ENCODE data around the gene STARD7.
"Not testable (repeated sequence)": the region's sequence is repeated elsewhere in the genome, so short reads cannot be mapped to it uniquely, and the experiment has no call there.

The STARD7 gene

DNA sequence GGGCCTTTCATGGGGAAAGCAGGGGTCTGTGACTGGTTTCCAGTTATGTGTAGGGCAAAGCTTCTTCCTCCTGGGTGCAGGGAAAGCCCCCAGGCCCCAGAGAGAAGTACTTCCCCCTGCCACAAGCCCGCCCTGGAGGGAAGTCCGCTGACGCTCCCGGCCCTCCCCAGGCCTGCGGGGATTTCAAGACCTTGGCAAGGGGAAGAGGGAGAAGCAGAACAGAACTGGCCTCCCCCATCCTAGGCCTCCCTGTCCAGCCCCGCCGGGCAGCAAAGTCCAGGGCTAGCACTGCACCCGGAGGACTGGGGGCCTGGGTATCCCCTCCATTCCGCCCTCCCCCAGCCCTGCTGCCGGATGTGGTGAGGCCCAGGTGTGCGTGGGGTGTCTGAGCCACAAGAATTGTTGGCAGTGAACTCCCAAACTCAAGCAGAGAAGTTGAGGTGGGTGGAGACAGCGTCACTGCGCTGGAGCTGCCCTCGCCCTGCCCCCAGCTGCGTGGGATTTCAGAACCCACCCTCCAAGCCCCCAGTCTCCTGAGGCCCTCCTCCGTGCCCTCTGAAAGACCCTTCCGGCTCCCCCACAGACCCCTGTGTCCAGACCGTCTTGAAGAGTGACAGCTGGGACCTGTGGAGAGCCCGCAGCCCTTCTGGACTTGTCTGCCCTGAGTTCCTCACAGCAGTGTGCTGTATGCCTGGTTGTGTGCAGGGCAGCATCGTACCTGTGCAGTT, 62.3 kb downstream of the STARD7 start:
- DNase-seq = no peak

DNA sequence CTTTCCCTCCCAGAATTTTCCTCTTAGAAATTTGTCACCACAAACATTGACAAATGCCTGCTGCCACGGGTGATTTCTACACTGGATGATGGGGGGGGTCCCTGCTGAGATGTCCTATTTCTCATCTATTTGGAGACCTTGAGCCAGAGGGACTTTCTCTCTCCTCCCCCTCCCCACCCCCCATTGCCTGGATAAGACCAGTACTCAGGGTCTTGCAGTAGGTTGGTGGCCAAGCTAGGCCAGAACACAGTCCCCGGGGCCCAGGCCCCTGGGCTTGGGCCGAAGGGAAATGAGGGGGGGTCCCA, 62.8 kb downstream of the STARD7 start:
- no peak for DNase-seq

DNA sequence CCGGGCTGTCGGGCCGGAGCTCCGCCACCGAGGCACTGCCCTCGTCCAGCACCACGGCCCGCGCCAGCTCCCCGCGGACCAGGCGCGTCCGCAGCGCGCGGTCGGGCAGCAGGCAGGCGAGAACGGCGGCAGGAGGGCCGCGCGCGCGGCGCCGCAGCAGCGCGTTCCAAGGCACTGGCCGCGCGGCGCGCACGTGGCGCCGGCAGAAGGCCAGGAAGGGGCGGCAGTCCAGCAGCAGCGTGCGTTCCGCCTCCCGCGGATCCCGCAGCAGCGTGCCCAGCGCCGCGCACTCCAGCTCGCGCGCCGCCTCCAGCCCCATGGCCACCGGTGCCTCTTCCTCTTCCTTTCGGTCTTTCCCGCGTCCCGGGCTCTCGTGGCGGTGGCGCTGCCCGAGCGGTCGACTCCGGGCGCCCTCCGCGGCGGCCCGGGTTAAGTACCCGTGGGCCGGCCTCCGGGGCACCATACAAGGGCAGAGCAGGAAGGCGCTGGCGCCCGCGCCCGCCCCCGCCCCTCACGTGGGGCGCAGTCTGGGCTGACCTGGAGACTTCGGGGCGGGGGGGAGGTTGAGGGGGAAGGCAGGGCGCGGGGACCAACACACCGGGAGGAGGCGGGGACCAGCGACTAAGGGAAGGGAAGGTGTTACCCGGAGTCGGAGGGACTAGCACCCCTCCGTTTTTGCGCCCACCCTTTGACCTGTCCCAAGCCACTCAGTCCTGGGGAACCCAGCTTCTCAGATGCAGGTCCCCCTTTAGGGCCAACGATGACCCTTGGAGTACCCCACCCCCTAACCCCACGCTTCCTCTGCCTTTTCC, 63.4 kb downstream of the STARD7 start, which contains the start of gene DUSP2:
Gene DUSP2 (minus strand): TSS at position 405 of the 812 bp plus-strand sequence. CDS start 86 bp downstream, at position 319.
- DNase-seq = peak; percentile 66

DNA sequence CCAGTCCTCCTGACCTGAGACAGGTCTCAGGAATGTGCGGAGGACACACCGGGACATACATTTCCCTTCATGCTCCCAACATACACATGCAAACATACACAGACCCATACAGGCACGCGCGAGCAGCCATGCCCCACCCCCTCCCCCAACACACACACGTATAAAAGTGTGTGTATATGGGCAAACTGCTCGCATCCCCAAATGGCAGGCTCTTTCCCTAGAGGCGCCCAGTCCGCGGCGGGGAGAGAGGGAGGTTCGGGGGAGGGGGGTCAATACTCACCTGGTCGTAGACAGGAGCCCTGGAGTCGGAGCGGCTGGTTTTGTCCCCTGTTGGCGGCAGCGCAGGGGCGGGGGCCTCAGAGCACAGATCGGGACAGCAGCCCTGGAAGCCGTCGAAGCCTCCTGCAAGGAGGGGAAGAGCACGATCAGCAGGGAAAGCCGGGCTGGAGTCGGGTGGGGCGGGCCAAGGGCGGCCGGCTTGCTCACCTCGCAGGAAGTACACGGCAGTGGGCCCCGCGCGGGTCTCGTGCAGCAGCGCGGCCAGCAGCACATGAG, 64.1 kb downstream of the STARD7 start:
- DNase-seq = no peak

DNA sequence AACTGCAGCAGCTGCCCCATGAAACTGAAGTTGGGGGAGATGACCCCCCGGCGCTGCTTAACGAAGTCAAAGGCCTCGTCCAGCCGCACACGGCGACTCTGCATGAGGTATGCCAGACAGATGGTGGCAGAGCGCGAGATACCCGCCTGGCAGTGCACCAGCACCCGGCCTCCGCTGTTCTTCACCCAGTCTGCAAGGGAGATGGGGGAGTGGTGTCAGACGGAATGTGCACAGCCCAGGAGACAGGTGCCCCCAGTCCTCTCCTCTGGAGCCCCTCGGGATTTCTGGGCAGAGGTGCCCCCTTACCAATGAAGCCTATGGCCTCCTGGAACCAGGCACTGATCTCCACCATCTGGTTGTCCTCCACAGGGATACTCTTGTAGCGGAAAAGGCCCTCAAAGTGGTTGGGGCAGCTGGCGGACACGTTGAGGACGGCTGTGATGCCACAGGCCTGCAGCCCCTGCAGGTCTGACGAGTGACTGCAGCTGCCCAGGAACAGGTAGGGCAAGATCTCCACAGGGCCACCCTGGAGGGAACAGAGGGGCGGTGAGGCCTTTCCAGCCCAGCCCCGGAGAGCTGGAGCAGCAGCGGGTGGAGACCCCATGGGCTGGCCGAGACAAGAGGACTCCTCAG, 64.7 kb downstream of the STARD7 start:
- peak; percentile 19 for DNase-seq

DNA sequence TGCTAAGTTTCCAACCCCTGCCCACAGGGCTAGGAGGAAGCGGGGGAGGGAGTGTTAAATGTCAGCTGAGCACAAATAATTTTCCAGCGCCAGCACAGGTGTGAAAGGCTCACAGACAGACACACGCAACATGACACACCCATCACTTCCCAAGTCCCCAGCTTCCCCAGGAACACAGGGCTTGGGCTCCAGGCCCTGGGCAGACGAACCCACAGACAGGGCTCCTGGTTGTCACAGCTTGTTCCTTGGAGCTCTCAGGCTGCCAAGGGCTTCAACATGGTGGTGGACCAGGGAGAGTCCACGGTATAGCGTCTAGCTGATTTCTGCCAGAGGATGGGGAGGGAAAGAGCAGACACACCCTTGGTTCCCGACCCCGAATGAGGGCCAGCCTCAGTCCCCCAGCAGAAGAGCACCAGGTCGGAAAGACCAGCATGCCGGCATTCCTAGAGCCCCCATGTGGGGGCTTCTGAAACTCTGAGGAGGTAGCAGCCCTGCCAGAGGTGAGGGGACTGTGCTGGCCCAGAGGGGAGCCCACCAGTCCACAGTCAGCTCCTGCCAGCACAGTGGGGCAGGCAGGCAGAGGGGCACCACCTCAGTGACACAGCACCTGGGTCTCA, 65.3 kb downstream of the STARD7 start:
- DNase-seq = no peak

DNA sequence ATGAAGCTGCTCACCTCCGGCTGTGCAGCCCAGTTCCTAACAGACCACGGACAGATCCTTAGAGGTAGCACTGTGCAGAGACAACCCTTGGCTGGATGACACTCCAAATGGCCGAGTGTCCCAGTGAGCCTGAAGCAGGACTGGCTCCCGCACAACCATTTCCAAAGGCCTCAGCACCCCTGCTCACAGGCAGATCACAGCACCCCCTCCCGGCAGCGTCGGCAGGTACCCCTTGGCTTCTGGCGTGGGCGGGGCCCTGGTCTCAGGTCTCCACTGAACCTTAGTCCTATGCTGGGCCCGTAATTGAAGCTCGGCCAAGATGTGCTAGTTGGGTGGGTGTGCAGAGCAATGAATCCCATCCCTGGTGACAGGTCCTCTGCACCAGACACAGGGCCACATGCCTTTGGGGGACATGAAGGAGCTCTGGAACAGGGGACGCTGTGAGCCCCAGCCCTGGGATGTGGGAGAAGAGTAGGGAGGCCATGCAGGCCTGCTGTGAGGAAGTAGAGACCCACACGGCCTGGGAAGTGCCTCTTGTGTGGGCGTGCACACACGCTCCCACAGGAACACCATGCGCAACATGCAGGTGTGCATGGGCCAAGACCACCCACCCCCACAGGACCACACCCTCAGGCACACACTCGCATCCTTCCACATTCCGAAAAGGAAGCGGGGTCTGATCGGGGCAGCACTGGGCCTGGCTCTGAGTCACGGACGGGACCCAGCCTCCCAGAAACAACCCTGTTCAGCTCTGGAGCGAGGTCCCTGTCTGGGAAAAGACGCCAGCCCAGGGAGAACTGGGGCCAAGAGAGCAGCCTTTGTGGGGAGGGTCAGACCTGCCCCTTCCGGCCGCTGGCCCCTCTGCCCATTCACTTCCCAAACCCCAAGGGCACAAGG, 66.2 kb downstream of the STARD7 start:
- no peak for DNase-seq

DNA sequence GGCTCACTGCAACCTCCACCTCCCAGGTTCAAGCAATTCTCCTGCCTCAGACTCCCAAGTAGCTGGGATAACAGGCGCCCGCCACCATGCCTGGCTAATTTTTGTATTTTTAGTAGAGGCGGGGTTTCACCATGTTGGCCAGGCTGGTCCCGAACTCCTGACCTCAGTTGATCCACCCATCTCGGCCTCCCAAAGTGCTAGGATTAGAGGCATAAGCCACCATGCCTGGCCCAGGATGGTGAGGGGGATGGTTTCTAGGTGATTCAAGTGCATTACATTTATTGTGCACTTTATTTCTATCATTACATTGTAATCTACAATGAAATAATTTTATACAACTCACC, 67.0 kb downstream of the STARD7 start:
- not testable (repeated sequence) for DNase-seq

DNA sequence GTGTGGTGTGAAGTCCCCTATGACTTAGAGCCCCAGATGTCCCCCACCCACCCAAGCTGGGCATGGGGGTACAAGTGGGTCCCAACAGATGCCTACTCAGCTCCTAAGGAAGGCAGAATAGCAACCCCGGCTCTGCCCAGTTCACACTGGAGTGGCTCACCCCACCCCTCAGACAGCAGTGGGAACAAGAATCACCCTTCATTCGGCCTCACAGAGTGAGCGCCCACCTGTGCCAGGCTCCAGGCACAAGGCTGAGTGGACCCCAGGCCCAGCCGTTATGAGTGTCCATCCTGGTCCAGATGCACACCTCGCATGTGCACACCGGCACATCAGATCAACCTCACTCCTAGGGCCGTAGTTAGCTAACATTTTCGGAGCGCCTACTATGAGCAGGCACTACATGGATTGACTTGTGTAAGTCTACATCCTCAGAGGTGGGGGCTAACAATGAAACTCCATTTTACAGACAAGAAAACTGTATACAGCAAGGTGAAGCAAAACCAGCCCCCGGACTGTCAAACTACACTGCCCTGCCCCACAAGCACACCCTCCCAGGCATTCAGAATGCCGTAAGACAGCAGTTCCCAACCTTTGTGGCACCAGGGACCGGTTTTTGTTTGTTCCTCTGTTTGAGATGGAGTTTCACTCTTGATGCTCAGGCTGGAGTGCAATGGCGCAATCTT, 67.5 kb downstream of the STARD7 start:
- DNase-seq = no peak

DNA sequence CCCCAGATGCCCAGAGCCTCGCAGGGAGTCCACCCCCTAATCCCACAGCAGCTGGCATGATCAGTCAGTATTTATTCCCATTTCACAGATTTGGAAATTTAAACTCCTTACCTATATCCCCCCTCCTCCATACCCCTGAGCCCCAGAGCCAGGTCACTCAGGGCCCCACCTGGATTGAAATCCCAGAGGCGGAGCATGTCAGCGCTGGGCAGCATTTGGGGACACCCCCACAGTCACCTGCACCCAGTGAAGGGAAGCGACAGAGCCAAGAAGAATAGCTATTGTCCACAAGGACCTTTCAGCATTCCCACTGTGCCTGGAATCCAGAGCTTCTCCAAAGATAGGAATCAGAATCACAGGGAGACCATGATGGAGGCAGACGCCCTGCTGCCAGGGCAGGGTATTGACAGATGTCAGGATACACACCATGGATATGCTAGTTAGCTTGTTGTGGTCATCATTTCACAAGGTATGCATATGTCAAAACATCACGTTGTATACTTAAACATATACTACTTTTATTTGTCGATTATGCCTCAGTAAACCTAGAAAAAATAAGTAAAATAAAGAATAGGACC, 69.4 kb downstream of the STARD7 start:
- no peak for DNase-seq

DNA sequence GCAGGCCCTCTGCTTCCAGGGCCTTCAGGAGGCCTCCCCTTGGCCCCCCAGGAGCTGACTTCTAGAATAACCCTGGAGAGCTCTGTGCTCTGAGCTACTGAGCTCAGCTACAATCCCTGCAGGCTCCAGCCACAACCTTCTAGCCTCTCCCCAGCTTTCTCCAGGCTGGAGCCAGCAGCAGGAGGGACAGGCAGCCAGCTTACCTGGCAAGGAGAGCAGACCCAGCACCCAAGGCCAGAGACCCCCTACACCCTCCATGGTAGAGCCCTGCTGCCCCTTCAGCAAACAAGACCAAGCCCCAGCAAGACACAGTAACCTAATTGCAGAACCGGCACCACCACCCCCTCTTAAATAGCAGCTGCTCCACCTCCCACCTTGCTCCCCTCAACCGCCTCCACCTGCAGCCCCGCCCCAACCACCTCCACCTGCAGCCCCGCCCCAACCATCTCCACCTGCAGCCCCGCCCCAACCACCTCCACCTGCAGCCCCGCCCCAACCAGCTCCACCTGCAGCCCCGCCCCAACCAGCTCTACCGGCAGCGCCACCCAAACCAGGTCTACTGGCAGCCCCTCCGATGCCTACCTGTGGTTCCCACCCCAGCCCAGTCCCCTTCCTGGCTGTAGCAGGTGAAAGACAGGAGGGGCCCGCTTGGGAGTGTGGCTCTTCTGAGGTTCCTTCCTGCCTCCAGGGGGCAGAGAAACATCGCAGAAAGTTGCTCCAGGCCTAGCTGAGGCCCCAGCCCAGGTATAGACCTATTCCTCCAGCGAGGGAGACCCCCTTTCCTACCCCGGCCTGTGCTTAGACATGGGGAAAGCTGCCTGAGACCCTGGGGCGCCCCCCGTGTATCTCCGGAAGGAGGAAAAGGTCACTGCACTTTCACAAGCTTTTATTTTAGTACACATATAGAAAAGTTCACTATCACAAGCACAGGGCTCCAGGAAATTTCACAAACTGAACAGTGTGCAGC, 70.2 kb downstream of the STARD7 start, which contains the start of gene ASTL:
Gene ASTL (minus strand): TSS at position 324 of the 967 bp plus-strand sequence. CDS start 66 bp downstream, at position 258.
- DNase-seq = peak; percentile 75

DNA sequence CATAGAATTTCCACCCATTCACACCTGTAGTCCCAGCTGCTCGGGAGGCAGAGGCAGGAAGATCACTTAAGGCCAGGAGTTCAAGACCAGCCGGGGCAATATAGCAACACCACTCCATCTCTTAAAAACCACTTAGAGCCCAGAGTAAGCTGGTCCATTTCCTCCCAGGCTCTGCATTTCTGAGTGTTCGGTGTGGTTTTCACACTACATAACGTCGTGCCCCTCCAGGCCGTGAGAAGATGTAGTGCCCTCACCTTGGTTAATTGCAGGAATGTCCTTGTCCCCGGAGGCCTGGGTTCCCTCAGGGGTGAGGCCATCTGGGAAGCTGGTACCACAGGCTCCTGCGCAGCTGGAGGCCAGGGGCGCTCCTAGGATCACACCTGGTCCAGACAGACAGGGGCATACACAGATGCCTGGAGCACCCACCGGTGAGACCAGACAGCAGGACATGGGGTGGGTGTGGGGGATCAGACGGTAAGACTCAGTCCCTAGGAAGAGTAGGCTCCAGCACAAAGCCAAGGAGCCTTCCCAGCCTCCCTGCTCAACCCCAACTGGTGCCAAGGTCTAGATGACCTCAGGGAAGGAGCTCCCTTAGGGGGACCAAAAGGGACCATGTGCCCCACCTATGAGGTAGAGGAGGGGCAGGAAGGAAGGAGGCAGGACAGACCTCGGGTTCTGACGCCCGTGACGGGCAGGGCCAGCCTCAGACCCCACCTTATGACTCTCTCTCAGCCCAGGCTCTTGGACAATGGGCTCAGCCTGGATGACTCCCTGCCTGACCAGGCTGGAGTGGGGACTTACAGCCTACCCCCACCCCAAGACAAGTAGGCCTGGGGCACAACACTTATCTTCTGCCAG, 71.1 kb downstream of the STARD7 start:
- DNase-seq = no peak

DNA sequence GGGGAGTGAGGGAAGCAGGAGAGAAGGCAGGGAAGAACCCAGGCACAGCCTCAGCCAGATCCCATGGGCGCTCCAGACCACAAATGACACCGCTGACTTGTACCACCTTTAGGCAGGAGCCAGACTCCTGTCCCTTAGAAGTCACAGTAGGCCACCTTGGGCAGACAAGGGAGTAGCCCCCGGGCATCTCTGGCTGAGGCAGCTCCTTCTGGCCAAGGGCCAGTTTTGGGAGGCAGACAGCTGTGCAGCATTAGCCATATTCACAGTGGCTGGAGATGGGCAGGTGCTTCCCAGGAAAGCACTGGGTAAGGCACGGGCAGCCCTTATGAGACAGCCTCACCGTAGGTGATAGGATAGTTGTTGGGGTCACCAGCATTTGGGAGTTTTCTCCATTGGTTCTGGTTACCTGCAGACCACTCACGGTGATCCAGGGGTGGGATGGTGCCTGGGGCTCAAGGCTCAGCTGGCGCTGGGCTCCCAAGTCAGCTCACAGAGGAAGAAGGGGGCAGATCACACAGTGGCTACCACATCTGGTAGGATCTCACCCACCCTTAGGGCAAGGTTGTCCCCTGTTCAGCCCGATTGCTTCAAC, 72.4 kb downstream of the STARD7 start:
- DNase-seq = peak; percentile 23

DNA sequence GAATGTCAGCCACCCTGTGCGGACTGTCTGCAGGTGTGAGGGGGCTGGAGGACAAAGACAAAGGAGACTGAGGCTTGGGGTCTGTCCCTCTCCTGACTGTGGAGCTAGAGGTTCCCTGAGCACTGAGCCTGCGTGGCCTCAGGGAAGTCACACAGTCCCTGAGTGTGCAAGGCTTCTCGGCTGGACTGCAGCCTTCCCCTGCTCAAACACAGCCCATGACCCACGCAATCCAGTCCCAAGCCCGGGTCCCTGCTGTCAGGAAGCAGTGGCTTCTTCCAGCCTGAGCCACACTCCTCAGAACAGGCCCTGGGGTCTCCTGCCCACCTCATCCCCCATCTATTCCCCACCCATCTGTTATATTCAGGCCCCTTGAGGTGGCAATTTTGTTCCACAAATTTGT, 73.0 kb downstream of the STARD7 start:
- no peak for DNase-seq

DNA sequence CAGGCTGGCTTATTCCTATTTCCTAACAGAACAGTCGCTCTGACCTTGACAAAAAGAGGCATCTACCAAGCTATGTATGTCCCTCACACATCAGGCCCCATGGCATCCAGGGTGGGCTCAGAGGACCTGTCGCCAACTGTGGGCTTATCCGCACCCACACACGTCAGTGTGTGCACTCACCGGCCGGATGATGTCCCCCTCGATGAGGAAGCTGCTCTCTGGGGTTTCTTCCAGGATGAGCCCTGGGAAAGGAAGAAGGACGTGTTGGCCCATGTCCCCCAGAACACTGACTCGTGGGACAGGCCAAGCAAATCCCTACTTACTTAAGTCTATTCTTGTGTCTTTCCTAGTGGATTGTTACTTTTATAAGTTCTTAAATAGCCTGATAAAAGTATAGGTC, 73.5 kb downstream of the STARD7 start:
- DNase-seq = no peak

All from NCI-H1105 treated with DMSO at 0.1 percent for 48 hours (cell line).